Activated T-cell treated with anti-CD3 and anti-CD28 coated beads for 1 hour (primary cell): Measurements from ENCODE around the gene MICAL3.
"Not testable (repeated sequence)": the region's sequence is repeated elsewhere in the genome, so short reads cannot be mapped to it uniquely, and the experiment has no call there.

Experiments
- DNase-seq: peaks from one replicate; pipeline ENCODE4 v3.0.0-alpha.2; 2020; ENCODE audit warnings: low read depth

Gene MICAL3

GRCh38 chr22:18059991-18060390 is 35.6 kb upstream of the MICAL3 start:
- DNase-seq: no peak

DNA sequence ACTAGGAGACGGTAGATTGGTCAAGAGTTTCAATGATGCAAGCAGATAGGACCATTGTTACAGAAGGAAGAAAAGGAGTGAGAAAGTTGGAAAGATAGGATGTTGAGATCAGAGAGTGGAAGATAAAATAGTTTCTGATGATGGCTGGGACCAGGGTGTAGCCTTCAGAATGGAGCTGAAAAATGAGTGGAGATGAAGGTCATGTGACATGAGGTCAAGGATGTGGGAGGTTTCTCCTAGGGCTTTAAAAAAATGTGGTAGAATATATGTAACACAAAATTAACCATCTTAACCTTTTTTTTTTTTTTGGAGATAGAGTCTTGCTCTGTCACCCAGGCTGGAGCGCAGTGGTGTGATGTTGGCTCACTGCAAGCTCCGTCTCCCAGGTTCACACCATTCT is 35.1 kb upstream of the MICAL3 start:
- no peak for DNase-seq

- DNase-seq: no peak
Measured at GRCh38 chr22:18059094-18059417, 34.7 kb upstream of the MICAL3 start.

DNA sequence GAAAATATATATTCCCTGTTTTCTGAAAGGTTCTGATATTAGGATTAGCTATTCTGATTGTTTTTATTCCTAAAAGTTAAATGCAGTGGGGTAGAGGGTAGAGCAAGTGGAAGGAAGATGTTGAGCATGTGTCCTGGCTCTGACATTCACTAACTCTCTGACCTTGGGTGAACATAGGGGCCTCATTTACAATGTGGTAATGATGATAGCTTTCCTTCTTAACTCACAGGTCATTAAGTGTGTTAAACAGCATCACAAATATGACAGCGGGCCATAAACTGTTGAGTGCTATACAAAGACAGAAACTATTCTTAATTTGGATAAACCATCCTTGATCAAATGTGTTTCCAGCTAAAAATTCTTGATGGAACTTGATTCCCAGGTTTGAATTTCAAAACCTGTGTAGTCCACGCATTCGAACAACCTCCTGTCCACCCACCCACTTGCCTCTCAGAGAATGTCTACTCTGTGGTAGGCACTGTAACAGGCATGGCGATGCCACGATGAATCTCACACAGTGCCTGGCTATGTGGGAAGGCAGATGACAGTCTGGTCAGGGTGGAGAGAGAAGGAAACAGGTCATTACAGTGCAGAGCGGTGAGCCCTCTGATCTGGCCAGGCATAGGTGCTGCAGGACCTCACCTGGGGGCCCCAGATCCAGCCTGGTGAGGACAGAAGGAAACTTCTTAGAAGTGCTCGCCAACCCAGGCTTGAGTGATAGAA is 34.2 kb upstream of the MICAL3 start:
- no peak for DNase-seq

DNA sequence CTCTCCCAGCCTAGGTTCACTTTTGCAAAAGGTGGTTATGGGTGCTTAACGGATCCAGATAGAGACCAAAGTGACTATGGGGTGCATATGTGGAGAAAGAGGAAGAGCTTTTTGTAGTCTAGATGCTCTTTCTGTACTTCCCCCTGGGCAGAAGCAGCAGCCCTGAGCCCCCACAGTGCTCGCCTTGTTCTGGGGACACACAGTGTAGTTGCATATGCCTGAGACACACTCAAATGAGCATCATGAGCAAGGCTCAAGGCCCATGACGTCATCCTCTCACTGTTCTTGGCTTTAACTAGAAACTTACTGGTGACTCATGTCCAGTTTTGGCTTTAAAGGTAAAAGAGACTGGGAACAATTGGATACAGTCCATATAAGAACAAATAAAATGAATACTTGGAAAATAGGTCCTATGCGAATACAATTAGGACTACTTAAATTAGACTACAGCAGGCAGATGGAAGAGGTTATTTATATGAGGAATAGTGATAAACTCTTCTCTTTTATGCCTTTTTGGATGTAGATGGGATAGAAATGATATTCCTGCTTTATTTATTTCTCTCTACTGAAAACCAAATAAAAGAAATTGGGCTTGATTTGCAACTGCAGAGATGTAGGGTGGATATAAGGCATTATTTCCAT is 33.3 kb upstream of the MICAL3 start:
- no peak for DNase-seq

- no peak for DNase-seq
Measured at GRCh38 chr22:18056807-18057474, 32.6 kb upstream of the MICAL3 start.

- no peak for DNase-seq
Measured at GRCh38 chr22:18056161-18056666, 31.9 kb upstream of the MICAL3 start.

DNA sequence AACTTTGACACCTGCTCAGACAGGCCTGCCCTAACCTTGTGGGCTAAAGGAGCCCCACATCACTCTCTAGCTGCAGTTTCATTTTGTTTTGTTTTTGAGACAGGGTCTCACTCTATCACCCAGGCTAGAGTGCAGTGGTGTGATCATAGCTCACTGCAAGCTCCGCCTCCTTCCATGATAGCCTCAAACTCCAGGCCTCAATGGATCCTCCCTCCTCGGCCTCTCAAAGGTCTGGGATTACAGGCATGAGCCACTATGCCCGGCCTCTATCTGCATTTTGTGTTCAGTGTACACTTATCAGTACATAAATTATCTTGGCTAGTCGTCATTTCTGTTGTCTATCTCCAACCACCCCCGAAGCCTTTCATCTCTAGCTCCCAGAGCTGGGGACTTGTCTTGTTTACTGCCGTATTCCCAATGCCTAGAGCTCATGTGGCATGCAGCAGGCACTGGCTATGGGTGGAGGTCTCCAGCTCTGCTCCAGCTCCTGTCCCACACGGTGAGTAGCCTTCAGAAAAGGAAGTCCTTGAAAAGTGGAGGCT is 31.3 kb upstream of the MICAL3 start:
- no peak for DNase-seq

GRCh38 chr22:18053216-18053946 is 29.0 kb upstream of the MICAL3 start:
- not testable (repeated sequence) for DNase-seq

GRCh38 chr22:18051113-18051512 is 26.8 kb upstream of the MICAL3 start:
- not testable (repeated sequence) for DNase-seq

DNA sequence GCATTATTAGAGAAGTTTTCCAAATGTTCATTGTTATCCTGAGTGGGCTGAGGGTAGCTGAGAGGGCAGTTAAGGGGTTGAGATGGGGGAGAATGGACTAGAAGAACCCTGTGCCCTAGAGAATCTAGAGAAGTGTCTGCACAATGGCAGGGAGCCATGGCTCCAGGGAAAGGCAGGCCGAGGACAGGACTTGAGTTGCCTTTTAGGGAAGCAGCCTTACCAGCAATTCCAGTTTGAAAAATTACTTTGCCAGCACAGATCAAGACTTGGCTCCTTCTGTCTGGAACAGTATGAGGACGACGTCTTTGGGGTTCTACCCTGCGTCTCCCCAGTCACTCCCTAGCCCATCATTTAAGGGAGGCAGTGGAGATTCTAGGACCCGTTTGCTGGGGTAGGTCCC is 25.7 kb upstream of the MICAL3 start:
- no peak for DNase-seq

DNA sequence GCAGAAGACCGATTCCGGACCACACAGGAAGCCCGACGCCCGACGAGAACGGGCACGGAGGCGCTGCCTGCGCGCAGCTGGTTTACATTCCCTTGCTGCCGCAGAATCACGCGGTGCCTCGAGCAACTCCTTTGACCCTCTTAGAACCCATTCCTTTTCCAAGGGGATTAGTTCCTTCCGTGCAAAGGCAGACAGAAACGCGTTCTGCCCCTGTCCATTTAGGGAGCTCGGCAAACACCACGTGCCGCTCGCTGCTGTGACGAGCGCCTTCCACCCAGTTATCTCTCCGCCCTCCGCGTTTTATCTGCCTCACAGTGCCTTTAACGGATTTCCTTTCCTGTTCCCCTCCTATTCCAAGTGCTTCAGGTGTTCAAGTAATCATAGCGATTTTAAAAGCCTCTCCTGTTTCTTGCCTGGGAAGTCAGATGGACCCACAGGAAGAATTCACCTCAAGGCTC is 24.1 kb upstream of the MICAL3 start:
- DNase-seq: no peak

DNA sequence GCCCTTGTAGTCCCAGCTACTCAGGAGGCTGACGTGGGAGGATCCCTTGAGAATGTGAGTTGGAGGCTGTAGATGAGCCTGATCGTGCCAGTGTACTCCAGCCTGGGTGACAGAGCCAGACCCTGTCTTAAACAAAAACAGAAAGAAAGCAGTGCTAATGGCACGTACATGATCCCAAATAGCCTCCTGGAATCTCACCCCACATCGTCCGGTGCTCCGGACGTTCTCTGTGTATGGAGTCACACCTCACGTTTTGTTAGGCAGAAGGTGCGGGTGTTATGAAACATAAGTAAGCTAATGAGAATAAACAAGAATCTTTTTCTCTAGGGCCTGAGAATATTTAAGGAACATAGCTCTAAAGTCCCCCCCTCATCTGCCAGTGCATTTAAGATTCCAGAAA is 23.7 kb upstream of the MICAL3 start:
- DNase-seq: no peak

GRCh38 chr22:18045794-18046193 is 21.4 kb upstream of the MICAL3 start:
- no peak for DNase-seq

GRCh38 chr22:18044548-18045271 is 20.3 kb upstream of the MICAL3 start:
- DNase-seq: no peak

- DNase-seq: no peak
Measured at GRCh38 chr22:18042685-18043084, 18.3 kb upstream of the MICAL3 start.

DNA sequence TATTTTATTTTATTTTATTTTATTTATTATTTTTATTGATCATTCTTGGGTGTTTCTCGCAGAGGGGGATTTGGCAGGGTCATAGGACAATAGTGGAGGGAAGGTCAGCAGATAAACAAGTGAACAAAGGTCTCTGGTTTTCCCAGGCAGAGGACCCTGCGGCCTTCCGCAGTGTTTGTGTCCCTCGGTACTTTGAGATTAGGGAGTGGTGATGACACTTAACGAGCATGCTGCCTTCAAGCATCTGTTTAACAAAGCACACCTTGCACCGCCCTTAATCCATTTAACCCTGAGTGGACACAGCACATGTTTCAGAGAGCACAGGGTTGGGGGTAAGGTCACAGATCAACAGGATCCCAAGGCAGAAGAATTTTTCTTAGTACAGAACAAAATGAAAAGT is 16.5 kb upstream of the MICAL3 start:
- not testable (repeated sequence) for DNase-seq

DNA sequence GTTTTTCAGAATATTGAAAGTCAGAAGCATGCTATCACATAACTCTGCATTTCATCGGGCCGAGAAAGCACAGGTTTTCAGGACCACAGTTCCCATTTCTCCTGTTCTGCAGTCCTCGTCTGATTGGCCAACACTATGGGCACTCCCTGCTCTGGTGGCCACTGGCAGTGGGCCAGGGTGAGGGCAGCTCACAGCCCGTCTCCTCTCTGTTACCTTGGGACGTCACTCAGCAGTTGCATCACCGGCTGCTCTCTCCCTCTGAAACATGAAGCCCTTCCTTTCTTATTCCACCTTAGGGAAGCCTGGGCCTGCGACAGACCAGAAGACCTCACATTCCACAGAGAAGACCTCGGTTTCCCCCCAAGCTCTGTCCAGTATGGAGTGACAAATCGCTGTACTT is 11.4 kb upstream of the MICAL3 start:
- DNase-seq: no peak

GRCh38 chr22:18034076-18034475 is 9.7 kb upstream of the MICAL3 start:
- no peak for DNase-seq

GRCh38 chr22:18033204-18033998 is 9.0 kb upstream of the MICAL3 start:
- no peak for DNase-seq
